ENCODE data around the gene BEX2.

The BEX2 gene

GRCh38 chrX:103274284-103274683 is 36.5 kb downstream of the BEX2 start:
- no peak for DNase-seq (ENCODE audit: low read depth in 2 of 3, low spot score in 1 of 3)
